IPS-15b (cell line): ENCODE data around the gene DNAH12.

Source experiments
- H3K27me3 ChIP-seq: one replicate; pipeline ENCODE4 v1.6.1; 2013; ENCODE audit warnings: low read length; ENCODE audit not compliant: control insufficient read depth, insufficient read depth
- H3K36me3 ChIP-seq: one replicate; pipeline ENCODE4 v1.6.1; 2013; ENCODE audit warnings: low read length; ENCODE audit not compliant: control insufficient read depth, insufficient read depth
- H3K4me1 ChIP-seq: one replicate; pipeline ENCODE4 v1.6.1; 2013; ENCODE audit warnings: mild to moderate bottlenecking, low read length; ENCODE audit not compliant: control insufficient read depth, insufficient read depth
- H3K4me3 ChIP-seq: one replicate; pipeline ENCODE4 v1.5.1; 2013; ENCODE audit warnings: low read depth, low read length
- H3K9ac ChIP-seq: one replicate; pipeline ENCODE4 v1.6.1; 2013; ENCODE audit warnings: low read depth, mild to moderate bottlenecking, low read length
- H3K9me3 ChIP-seq: one replicate; pipeline ENCODE4 v1.6.1; 2013; ENCODE audit warnings: mild to moderate bottlenecking, low read length; ENCODE audit not compliant: control insufficient read depth, insufficient read depth

Gene DNAH12

DNA sequence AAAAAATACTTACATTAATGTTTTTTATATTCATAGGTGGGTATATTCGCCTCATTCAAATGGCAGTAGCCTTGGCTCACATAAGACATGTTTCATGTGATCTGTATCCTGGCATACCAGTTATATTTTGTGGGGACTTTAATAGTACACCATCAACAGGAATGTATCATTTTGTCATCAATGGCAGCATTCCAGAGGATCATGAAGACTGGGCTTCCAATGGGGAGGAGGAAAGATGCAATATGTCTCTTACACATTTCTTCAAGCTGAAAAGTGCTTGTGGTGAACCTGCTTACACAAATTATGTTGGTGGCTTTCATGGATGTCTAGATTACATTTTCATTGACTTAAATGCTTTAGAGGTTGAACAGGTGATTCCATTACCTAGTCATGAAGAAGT lies 15.4 kb upstream of the DNAH12 start:
- Histone ChIP-seq H3K4me1 (peaks cover 5% of the 10 kb centered on the region), H3K27me3 (no peaks in the 10 kb centered on the region), H3K36me3 (no peaks in the 10 kb centered on the region), H3K4me3 (no peak overlapping the region), H3K9me3 (no peaks in the 10 kb centered on the region), H3K9ac (no peak overlapping the region)

DNA sequence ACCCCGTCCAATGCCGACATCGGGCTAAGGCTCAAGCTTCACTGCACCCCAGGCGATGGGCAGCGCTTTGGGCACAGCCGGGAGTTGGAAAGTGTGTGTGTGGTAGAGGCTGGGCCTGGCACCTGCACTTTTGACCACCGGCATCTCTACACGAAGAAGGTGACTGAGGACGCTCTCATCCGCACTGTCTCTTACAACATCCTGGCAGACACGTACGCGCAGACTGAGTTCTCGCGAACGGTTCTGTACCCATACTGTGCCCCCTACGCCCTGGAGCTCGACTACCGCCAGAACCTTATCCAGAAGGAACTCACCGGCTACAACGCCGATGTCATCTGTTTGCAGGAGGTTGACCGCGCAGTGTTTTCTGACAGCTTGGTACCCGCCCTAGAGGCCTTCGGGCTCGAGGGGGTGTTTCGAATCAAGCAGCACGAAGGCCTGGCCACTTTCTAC lies 13.0 kb upstream of the DNAH12 start:
- H3K9me3 ChIP-seq, result no peaks in the 10 kb centered on the region
- H3K27me3 ChIP-seq, result no peaks in the 10 kb centered on the region
- H3K4me1 ChIP-seq, result peaks cover 5% of the 10 kb centered on the region
- H3K4me3 ChIP-seq, result peak overlapping the region; percentile 97
- H3K36me3 ChIP-seq, result no peaks in the 10 kb centered on the region
- peak overlapping the region; percentile 24 for H3K9ac ChIP-seq

DNA sequence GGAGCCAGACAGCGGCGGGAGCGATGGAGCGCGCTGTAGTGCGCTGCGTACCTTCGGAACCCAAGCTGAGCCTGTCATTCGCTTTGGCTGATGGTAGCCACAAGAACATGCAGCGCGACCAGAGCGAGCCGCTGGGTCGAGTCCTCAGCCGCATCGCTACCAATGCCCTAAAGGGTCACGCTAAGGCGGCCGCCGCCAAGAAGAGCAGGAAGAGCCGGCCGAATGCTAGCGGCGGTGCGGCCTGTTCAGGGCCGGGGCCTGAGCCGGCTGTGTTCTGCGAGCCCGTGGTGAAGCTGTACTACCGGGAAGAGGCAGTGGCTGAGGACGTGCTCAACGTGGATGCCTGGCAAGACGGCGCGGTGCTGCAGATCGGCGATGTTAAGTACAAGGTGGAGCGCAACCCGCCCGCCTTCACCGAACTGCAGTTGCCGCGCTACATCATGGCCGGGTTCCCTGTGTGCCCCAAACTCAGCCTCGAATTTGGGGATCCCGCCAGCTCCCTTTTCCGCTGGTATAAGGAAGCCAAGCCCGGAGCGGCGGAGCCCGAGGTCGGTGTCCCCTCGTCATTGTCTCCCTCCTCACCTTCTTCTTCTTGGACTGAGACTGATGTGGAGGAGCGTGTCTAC lies 12.4 kb upstream of the DNAH12 start:
- H3K4me1 ChIP-seq, result peaks cover 5% of the 10 kb centered on the region
- H3K27me3 ChIP-seq, result no peaks in the 10 kb centered on the region
- peak overlapping the region; percentile 24 for H3K9ac ChIP-seq
- no peaks in the 10 kb centered on the region for H3K9me3 ChIP-seq
- H3K4me3 ChIP-seq, result peak overlapping the region; percentile 97
- no peaks in the 10 kb centered on the region for H3K36me3 ChIP-seq

DNA sequence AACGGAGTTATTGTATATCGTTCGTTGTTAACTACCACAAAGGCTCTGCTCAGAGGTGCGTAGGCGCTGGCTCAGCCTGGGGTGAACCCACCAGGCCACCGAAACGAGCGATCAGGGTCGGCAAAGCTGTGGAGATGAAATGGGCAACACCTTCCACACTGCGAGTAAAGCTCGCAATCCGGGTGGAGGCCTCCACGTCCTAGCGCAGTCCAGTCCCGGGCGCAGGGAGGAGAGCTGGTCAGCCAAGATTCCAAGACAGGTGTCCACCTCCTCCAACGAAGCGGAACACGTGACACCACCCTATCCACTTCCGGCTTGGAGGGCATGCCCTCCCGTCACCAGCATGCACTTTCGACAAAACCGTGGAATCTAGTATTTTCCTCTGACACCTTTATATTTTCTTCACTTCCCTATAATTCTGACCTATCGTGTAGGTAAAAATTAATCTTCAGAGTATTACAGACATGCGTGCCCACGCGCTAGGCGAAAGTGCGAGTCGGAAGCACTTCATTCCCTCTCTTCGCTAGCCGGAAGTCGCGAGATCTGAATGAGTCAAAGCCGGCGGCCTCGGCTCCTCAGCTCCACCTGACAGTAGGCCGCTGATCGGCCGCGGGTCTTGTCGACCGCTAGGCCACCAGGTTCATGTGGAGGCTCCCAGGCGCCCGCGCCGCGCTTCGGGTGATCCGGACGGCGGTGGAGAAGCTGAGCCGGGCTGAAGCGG lies 11.8 kb upstream of the DNAH12 start, which contains the start of gene PDE12:
Gene PDE12 (plus strand): TSS at position 537 of the 721 bp plus-strand sequence. CDS start 106 bp downstream, at position 643.
- H3K4me1 ChIP-seq, result peaks cover 5% of the 10 kb centered on the region
- H3K36me3 ChIP-seq, result no peaks in the 10 kb centered on the region
- H3K9ac ChIP-seq, result peak within 1 kb of the TSS; percentile 79
- no peaks in the 10 kb centered on the region for H3K9me3 ChIP-seq
- H3K4me3 ChIP-seq, result peak within 1 kb of the TSS; percentile 97
- no peaks in the 10 kb centered on the region for H3K27me3 ChIP-seq

DNA sequence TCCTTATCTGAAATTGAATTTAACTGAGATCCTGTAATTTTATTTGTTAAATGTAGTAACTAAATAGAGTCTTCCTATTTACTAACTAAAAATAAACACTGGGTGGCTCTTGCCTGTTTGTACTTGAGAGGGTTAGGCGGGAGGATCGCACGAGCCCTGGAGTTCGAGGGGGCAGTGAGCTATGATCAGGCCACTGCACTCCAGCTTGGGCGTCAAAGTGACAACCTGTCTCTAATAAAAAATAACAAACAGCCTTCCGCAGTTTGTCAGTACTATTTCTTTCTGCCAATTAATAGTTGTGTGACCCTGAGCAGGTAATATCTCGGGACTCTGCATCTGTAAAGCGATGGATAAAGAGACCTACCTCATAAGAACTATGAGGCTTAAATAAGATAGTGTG lies 11.2 kb upstream of the DNAH12 start:
- H3K36me3 ChIP-seq, result no peaks in the 10 kb centered on the region
- H3K9ac ChIP-seq, result peak overlapping the region; percentile 79
- H3K4me1 ChIP-seq, result peaks cover 5% of the 10 kb centered on the region
- no peaks in the 10 kb centered on the region for H3K27me3 ChIP-seq
- peak overlapping the region; percentile 97 for H3K4me3 ChIP-seq
- no peaks in the 10 kb centered on the region for H3K9me3 ChIP-seq

DNA sequence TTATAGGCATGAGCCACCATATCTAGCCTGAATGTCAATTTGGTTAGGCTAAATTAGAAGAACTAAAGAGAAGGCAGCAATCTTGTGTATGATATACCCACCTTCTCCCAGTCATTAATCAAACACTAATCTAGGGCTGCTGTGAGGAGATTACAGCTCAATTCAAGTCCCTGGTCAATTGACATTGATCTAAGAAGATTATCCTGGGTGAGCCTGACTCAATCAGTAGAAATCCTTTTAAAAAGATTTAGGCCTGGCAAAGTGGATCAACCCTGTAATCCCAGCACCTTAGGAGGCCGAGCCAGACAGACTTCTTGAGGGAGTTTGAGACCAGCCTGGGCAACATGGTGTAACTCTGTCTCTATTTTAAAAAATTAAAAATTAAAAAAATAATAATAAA lies 2.5 kb upstream of the DNAH12 start:
- Histone ChIP-seq H3K9ac (no peak overlapping the region), H3K4me1 (peaks cover 6% of the 10 kb centered on the region), H3K27me3 (no peaks in the 10 kb centered on the region), H3K36me3 (no peaks in the 10 kb centered on the region), H3K4me3 (no peak overlapping the region), H3K9me3 (no peaks in the 10 kb centered on the region)

DNA sequence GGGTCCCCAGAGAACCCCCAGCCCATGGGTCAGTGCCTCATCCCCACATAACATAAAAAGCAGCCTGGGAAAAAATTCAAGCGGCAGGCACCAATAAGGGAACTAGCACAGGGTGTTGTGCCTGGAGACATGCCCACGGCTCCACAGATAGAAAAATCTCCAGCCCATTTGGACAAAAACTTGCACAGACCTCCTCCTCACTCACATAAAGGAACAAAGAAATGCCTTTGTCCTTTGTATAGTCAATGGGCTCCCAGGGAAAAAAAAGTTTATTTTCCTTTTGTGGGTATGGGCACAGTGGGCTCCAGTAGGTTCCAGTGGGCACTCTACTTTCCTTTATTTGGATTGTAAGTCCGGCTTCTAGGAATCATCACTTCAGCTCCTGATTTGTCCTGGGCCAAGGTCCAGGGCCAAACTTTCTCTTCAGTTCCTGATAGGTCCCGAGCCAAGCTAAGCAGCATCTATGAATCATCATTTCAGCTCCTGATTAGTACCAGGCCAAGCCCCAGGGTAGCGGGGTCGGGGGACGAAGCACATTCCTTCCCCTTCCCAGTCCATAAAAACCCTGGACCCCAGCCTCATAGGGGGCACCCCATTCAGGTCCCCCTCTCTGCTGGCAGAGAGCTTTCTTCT lies 1.6 kb upstream of the DNAH12 start:
- no peaks in the 10 kb centered on the region for H3K36me3 ChIP-seq
- no peak overlapping the region for H3K4me3 ChIP-seq
- no peak overlapping the region for H3K9ac ChIP-seq
- H3K27me3 ChIP-seq, result no peaks in the 10 kb centered on the region
- H3K9me3 ChIP-seq, result no peaks in the 10 kb centered on the region
- peaks cover 6% of the 10 kb centered on the region for H3K4me1 ChIP-seq

DNA sequence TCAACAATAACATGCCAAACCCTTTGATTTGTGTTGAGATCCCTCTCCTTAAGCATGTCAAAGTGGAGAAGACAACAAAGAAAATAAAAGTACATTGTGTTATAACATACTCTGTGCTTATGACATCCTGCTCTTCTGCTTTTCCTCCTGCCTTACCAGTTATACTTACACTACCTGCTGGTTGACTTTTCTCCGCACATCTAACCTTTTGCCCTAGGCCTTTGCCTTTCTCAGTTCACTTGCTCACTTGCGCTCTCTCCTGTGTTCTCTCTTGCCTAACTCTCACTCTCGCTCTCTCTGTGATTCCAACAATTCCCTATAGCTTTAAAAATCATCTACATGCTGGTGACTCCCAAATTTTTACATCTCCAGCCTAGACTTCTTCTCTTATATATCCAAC lies 5.7 kb downstream of the DNAH12 start:
- H3K4me3 ChIP-seq, result no peak overlapping the region
- no peaks in the 10 kb centered on the region for H3K9me3 ChIP-seq
- H3K9ac ChIP-seq, result no peak overlapping the region
- H3K4me1 ChIP-seq, result no peaks in the 10 kb centered on the region
- H3K27me3 ChIP-seq, result no peaks in the 10 kb centered on the region
- H3K36me3 ChIP-seq, result no peaks in the 10 kb centered on the region

DNA sequence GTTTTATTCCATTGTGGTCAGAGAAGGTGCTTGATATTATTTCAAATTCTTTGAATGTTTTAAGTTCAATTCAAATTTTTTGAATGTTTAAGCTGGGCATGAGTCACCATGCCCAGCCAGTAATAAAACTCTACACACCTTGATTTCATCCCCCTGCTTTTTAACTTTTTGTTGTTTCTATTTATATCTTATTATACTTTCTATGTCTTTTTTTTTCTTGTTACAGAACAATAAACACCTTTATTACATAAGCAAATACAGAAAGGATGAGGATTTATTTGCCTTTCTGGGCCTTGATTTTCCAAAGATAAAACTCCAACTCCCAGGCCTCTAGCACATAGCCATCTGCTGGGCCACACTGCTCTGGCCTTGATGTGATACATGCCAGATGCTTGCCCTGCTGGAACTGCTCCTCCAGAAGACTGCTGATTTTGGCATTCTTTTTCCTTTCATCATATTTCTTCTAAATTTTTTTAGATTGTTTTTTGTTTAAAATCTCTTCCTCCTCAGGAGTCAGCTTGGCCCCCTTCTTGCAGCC lies 14.0 kb downstream of the DNAH12 start:
- Histone ChIP-seq H3K36me3 (no peaks in the 10 kb centered on the region), H3K9me3 (no peaks in the 10 kb centered on the region), H3K4me3 (no peak overlapping the region), H3K9ac (no peak overlapping the region), H3K27me3 (no peaks in the 10 kb centered on the region), H3K4me1 (no peaks in the 10 kb centered on the region)

DNA sequence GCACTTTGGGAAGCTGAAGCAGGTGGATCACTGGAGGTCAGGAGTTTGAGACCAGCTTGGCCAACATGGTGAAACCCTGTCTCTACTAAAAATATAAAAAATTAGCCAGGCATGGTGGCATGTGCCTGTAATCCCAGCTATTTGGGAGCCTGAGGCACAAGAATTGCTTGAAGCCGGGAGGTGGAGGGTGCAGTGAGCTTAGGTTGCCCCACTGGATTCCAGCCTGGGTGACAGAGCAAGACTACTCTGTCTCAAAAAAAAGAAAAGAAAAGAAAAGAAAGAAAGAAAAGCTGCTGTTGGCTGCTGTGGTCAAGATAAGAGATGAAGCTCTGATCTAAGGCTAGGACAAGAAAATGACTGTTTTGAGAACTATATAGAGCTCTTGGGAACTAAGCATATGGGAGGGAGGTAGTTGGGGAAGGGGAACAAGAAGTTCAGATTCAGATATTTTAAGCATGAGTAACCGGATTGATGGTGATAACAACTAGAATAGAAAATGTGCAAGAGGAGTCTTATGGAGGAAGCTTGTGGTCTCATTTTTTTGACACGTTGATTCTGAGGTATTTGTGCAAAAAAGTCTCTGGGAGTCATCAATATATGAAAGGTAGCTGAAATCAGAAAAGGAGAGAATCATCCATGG lies 25.7 kb downstream of the DNAH12 start:
- Histone ChIP-seq H3K4me3 (no peak overlapping the region), H3K9ac (no peak overlapping the region), H3K27me3 (no peaks in the 10 kb centered on the region), H3K9me3 (no peaks in the 10 kb centered on the region), H3K36me3 (no peaks in the 10 kb centered on the region), H3K4me1 (no peaks in the 10 kb centered on the region)

DNA sequence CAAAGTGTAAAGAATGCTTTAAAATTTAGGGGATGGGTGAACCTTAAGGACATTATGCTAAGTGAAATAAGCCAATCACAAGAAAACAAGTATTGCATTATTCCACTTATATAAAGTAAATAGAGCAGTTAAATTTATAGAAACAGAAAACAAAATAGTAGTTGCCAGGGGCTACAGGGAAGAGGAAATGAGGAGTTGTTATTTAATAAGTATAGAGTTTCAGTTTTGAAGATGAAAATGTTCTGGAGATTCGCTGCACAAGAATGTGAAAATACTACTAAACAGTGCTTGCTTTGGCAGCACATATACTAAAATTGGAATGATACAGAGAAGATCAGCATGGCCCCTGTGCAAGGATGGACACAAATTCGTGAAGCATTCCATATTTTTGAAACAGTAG lies 32.0 kb downstream of the DNAH12 start:
- Histone ChIP-seq H3K27me3 (no peaks in the 10 kb centered on the region), H3K9me3 (no peaks in the 10 kb centered on the region), H3K36me3 (no peaks in the 10 kb centered on the region), H3K9ac (no peak overlapping the region), H3K4me3 (no peak overlapping the region), H3K4me1 (no peaks in the 10 kb centered on the region)
